Testis (tissue), 3 donors: ENCODE data around the gene DPP10. TPM values are rescaled to one million over a fixed set of nuclear protein-coding genes. Genes with fewer than 3 reads are reported as not detected.

Experiments
- DNase-seq: peaks from one replicate; pipeline ENCODE4 v3.0.0-alpha.2; 2019
- H3K27ac ChIP-seq, 2 donors: fragments of 200-600 bp; sonication (generic); one replicate each; pipeline ENCODE4 v1.5.1; 2019
- H3K27me3 ChIP-seq: fragments of 200-600 bp; sonication (generic); one replicate; pipeline ENCODE4 v1.5.1; 2019
- H3K36me3 ChIP-seq: fragments of 200-600 bp; sonication (generic); one replicate; pipeline ENCODE4 v1.5.1; 2017; ENCODE audit warnings: low read depth; ENCODE audit errors: missing control alignments
- H3K4me1 ChIP-seq: fragments of 200-600 bp; sonication (generic); one replicate; pipeline ENCODE4 v1.5.1; 2019
- H3K4me3 ChIP-seq, 2 donors: fragments of 200-600 bp; sonication (generic); one replicate each; pipeline ENCODE4 v1.5.1; 2017 to 2019
- H3K9me3 ChIP-seq: fragments of 200-600 bp; sonication (generic); one replicate; pipeline ENCODE4 v1.5.1; 2017
- POLR2A ChIP-seq: fragments of 450-650 bp; IDR thresholded peaks from one replicate; pipeline ENCODE4 v1.6.1; 2017; ENCODE audit warnings: antibody characterized with exemption, mild to moderate bottlenecking, moderate library complexity
- WGBS, 2 donors: methylation state at CpG; one replicate each; pipeline ENCODE4 v1.1.5; 2018; 5-methylcytosine and 5-hydroxymethylcytosine counted together
- intact Hi-C: fragments of 100-400 bp; cut with DNase I; formaldehyde crosslinking; loops from one replicate; pipeline ENCODE4 v1.15.1; 2023; ENCODE audit warnings: low total_unique reads
- polyA plus RNA-seq: library from polyadenylated mRNA; stranded (reverse); fragments of 350-450 nt; fragmentation: Illumina TruSeq; extraction: RNeasy Lipid Tissue Mini Kit (QIAGEN cat#74804); gene quantifications from one replicate; pipeline ENCODE4 v1.2.3, GENCODE V29; 2014; ENCODE audit warnings: low read depth, low replicate concordance; ENCODE audit not compliant: insufficient read depth
- total RNA-seq, 2 donors: library from RNA; depleted of rRNA; stranded (reverse); fragments of >200 nt; gene quantifications; one replicate each; pipeline ENCODE4 v1.2.3, GENCODE V29; 2016
- TF ChIP-seq, protein P1 (sequence below), 3 experiments: fragments of 450-650 bp in 2 of 3; fragments of 200-600 bp in 1 of 3; sonication (generic) in 1 of 3; IDR thresholded peaks; one replicate each; pipeline ENCODE4 v1.5.1; 2016 to 2019; ENCODE audit warnings: antibody characterized with exemption in 3 of 3, mild to moderate bottlenecking in 2 of 3, moderate library complexity in 1 of 3

Gene DPP10
- total and polyA plus RNA-seq, 3 donors from 2014 or later: 1.7 to 6.7 (median 6.7) TPM

DNA sequence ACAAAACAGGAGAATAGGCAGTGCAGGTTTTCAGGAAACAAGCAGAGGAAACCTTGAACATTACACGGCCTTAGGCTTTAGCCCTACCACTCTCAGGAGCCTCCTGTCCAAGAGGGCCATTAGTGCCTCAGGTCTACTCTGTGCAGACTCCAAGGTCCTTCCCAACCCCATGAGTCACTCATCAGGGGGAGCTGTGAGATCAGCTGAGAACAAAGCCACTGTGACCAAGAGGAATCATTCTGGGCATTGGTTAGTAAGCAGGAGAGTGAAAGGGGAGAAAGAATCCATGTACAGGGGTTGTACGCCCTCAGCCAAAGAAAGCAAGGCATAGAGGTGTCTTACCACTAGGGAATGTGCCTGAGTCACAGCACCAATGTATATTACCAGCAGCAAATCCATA, 680.3 kb downstream of the DPP10 start:
- DNase-seq: no peak
- intact Hi-C loops: no loop called here

DNA sequence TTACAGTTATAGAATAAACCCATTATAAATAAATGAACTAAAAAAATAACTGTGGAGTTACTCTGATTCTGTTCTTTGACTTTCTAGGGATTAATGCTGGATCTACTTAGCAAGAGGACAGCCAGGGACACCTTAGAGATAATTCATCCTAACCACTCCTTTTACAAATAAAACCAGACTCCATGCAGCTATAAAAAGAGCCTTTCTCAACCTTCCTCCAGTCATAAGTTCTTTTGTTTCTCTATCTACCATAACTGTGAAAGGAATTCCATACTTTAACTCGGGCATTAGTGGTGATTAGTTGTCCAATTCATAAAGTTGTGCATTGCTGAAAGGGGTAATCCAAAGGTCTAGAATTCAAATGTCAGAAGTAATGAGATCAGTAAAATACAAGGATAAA, 682.4 kb downstream of the DPP10 start:
- intact Hi-C loops: no loop called here
- Histone ChIP-seq H3K36me3 (no peaks in the 10 kb centered on the region), H3K4me3 (no peak overlapping the region), H3K27me3 (no peaks in the 10 kb centered on the region), H3K27ac (no peak overlapping the region), H3K9me3 (no peaks in the 10 kb centered on the region), H3K4me1 (no peaks in the 10 kb centered on the region)
- TF ChIP-seq, protein P1, sequence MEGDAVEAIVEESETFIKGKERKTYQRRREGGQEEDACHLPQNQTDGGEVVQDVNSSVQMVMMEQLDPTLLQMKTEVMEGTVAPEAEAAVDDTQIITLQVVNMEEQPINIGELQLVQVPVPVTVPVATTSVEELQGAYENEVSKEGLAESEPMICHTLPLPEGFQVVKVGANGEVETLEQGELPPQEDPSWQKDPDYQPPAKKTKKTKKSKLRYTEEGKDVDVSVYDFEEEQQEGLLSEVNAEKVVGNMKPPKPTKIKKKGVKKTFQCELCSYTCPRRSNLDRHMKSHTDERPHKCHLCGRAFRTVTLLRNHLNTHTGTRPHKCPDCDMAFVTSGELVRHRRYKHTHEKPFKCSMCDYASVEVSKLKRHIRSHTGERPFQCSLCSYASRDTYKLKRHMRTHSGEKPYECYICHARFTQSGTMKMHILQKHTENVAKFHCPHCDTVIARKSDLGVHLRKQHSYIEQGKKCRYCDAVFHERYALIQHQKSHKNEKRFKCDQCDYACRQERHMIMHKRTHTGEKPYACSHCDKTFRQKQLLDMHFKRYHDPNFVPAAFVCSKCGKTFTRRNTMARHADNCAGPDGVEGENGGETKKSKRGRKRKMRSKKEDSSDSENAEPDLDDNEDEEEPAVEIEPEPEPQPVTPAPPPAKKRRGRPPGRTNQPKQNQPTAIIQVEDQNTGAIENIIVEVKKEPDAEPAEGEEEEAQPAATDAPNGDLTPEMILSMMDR (IDR thresholded peaks at IDR 0.05): no peak
- no peak for TF ChIP-seq POLR2A
- no peak for DNase-seq
- WGBS, 2 donors: 63 to 71% methylated on average over 1 of the region's 1 CpG

More for the DNA sequence above, 680.3 kb downstream of the DPP10 start:
- no peak overlapping the region for H3K4me3 ChIP-seq
- H3K27me3 ChIP-seq: no peaks in the 10 kb centered on the region
- WGBS, 2 donors: 84 to 88% methylated on average over 2 of the region's 2 CpGs
- H3K9me3 ChIP-seq: no peaks in the 10 kb centered on the region
- TF ChIP-seq POLR2A: no peak
- TF ChIP-seq, protein P1 (IDR thresholded peaks at IDR 0.05): no peak
- H3K36me3 ChIP-seq: no peaks in the 10 kb centered on the region
- H3K4me1 ChIP-seq: no peaks in the 10 kb centered on the region
- no peak overlapping the region for H3K27ac ChIP-seq

DNA sequence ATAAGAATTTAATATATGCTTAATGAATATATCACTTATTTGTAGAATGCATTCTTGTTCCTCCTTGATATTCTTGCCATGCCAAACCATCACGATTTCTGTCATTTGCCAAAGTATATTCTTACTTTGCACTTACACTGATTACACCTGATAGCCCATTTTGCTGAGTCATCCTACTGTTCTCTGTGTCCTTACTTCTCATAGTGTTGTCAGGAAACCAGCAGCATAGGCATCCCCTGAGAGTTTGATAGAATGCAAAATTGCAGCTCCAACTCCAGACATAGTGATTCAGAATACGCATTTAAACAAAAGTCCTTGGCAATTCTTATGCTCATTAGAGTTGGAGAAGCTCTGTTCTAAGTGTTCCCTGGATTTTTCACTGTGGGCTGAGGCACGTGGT, 687.1 kb downstream of the DPP10 start:
- Histone ChIP-seq H3K36me3 (no peaks in the 10 kb centered on the region), H3K9me3 (no peaks in the 10 kb centered on the region), H3K27me3 (no peaks in the 10 kb centered on the region), H3K4me1 (no peaks in the 10 kb centered on the region), H3K4me3 (no peak overlapping the region), H3K27ac (no peak overlapping the region)
- WGBS, 2 donors: 81 to 85% methylated on average over 3 of the region's 3 CpGs
- intact Hi-C loops: no loop called here
- TF ChIP-seq, protein P1 (IDR thresholded peaks at IDR 0.05): no peak
- TF ChIP-seq POLR2A: no peak
- no peak for DNase-seq

DNA sequence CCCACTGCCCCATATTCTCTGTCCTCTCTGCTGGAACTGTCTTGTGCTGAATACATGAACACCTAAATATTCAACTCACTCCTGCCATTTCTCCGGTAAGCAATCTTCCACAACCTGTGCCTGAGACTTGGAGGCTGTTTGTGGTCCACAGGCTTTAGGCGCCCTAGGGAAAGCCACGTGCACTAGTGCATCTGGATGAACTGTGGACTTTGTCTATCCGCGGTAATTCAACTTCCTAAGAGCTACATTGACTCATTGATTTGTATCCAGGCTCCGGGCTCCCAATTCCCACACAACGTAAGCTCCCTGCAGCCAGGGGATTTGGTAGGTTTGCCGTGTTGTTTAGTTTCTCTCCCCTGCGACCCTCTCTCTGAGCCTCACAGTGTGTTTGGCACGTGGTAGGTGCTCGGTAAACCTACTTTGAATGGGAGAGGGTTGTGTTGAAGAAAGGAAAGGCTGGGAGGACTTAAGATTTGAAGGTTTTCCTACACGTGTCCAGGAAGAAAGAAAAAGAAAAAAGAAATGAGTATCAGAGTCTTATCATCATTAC, 718.2 kb downstream of the DPP10 start:
- WGBS, 2 donors: 24 to 26% methylated on average over 12 of the region's 12 CpGs
- peak overlapping the region; percentile 55 to 66 for H3K4me3 ChIP-seq

More for the DNA sequence above, 718.2 kb downstream of the DPP10 start:
- no peaks in the 10 kb centered on the region for H3K36me3 ChIP-seq
- H3K9me3 ChIP-seq: no peaks in the 10 kb centered on the region
- peaks cover 4% of the 10 kb centered on the region for H3K4me1 ChIP-seq
- peak; percentile 17 for DNase-seq
- H3K27me3 ChIP-seq: no peaks in the 10 kb centered on the region
- H3K27ac ChIP-seq: peak overlapping the region in 1 of 2 donors; percentile 59
- TF ChIP-seq POLR2A: no peak
- TF ChIP-seq, protein P1 (IDR thresholded peaks at IDR 0.05): no peak
- intact Hi-C loops: no loop called here
